Fibroblast of skin of abdomen (primary cell): ENCODE results near the gene KAT5. TPM values are rescaled to one million over a fixed set of nuclear protein-coding genes. Genes with fewer than 3 reads are reported as not detected.
"Not testable (repeated sequence)": the region's sequence is repeated elsewhere in the genome, so short reads cannot be mapped to it uniquely, and the experiment has no call there.

Experiments used
- DNase-seq: peaks from one replicate; pipeline ENCODE4 v3.0.0-alpha.2; 2013
- polyA plus RNA-seq, 2 experiments: library from polyadenylated mRNA; unstranded; fragments of 120-200 nt; gene quantifications; one replicate each; pipeline ENCODE4 v1.2.1, GENCODE V29; 2013; ENCODE audit not compliant: insufficient read length in 2 of 2

Gene KAT5
- 29.4 TPM for polyA plus RNA-seq (2013, experiment 1 of 2; ENCODE audit: insufficient read length)
- 35.0 TPM for polyA plus RNA-seq (2013, experiment 2 of 2; ENCODE audit: insufficient read length)

- DNase-seq, result peak; percentile 98
Measured at GRCh38 chr11:65711785-65712632, at the start of gene KAT5. TSS of gene KAT5 (plus strand) at chr11:65712252. CDS start at chr11:65712268, 16 bp downstream.

DNA sequence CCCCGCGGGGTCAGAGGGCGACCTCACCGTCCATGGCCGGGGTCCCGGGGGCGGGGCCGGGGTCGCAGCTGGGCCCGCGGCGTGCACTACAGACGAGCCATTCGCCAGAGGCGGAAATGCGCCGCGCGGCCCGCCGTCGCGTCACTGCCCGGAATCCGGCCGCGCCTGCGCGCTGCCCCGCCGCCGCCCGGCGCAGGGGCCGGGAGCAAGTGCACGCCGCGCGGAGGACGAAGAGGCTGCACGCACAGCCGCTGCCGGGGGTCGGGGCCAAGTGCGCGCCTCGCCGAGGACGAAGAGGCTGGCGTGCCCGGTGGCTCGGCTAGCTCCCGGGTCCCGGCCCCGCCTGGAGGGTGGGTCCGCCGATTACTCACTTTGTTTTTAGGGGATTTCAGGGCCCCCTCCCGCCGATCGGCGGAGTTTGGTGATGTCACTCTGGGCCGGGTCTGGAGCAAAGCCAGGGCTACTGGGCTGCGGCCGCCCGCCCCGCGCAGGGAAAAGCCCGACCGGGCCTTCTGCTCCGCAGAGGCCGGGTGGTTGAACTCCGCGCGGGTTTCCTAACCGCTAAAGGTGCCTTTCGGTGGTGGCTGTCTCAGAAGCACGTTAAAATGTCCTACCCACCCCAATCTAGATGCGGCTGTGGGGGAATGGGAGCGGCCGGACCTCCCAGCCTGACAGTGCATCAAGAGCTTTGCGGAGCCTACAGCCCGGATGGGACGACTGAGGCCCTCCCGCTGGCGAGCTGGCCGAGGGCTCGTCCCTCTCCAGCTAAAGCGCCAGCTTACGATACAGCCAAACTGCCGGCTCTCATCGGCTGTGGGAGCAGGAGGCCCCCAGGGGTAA lies 49.0 kb upstream of the KAT5 start, which contains the start of gene RELA:
RELA (minus strand) TSS at position 118 of the 840 bp plus-strand sequence; CDS start at position 34, 84 bp downstream.
- peak; percentile 97 for DNase-seq

DNA sequence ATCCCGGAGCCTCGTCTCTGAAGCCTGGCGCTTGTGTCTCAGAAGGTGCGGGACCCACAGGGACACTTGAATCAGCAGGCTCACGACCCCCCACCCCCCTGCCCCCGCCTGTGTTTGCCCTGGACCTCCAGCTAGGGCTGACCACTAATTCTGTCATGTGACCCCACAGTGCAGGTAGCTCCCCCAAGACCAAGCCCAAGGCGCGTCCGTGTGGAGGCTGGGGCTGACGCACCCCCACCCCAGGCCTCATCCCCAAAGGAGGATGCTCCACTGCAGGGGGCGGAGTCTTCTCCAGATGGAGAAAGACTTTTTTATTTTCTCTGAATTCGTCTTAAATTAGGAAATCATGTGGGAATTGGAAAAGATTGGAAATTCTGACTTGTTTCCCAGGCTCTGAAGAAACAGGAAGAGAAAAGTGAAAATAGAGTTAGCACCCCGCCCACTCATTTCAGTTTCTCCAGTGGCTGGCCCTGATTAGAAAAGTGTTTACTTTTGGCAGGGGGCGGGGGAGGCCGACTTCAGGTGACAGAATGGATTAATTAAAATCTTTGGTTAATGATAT lies 48.3 kb upstream of the KAT5 start:
- DNase-seq, result peak; percentile 64

DNA sequence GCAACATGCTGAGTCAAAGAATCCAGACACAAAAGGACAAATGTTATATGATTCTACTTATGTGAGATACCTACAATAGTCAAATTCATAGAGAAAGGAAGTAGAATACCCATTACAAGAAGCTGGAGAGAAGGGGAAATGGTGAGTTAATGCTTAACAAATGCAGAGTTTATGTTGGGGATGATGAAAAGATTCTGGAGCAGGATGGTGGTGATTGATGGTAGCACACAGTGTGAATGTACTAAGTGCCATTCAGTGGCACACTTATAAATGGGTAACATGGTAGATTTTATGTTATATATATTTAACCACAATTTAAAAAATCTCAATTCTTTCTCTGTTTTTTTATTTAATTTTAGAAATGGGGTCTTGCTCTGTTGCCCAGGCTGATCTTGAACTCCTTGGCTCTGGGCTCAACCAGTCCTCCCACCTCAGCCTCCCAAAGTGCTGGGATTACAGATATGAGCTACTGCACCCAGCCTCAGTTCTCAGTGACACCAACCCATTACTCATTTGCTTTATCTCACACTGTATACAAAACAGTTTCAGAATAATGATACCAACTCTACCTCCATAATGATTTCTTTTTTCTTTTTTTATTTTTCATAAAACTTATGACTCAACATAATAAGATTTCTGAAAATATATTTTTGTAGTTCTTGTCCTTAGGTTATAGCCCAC lies 39.7 kb upstream of the KAT5 start:
- no peak for DNase-seq

- no peak for DNase-seq
Measured at GRCh38 chr11:65672982-65673381, 39.1 kb upstream of the KAT5 start.

GRCh38 chr11:65680192-65680743 lies 31.8 kb upstream of the KAT5 start:
- DNase-seq, result no peak

- not testable (repeated sequence) for DNase-seq
Measured at GRCh38 chr11:65683480-65683879, 28.6 kb upstream of the KAT5 start.

GRCh38 chr11:65685981-65686380 lies 26.1 kb upstream of the KAT5 start:
- DNase-seq, result no peak

GRCh38 chr11:65691847-65692246 lies 20.2 kb upstream of the KAT5 start:
- not testable (repeated sequence) for DNase-seq

DNA sequence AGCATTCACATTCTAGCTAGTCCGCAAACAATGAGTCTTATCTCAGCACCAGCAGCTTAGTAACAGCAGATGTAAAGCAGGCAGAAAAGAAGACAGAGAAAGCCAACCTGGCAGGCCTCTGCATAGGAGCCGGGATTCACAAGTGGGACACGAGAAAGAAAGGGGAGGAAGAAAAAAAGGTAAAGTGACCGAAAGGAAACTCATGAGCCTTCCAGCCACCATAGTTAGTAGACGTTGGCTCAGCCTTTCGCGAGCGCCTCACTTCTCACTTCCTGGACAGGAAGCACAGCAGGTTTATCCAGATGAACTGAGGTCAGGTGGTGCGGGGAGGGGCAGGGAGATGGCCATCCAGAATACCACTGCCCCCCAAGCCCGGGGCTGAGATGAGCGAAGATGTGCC lies 19.7 kb upstream of the KAT5 start:
- no peak for DNase-seq

DNA sequence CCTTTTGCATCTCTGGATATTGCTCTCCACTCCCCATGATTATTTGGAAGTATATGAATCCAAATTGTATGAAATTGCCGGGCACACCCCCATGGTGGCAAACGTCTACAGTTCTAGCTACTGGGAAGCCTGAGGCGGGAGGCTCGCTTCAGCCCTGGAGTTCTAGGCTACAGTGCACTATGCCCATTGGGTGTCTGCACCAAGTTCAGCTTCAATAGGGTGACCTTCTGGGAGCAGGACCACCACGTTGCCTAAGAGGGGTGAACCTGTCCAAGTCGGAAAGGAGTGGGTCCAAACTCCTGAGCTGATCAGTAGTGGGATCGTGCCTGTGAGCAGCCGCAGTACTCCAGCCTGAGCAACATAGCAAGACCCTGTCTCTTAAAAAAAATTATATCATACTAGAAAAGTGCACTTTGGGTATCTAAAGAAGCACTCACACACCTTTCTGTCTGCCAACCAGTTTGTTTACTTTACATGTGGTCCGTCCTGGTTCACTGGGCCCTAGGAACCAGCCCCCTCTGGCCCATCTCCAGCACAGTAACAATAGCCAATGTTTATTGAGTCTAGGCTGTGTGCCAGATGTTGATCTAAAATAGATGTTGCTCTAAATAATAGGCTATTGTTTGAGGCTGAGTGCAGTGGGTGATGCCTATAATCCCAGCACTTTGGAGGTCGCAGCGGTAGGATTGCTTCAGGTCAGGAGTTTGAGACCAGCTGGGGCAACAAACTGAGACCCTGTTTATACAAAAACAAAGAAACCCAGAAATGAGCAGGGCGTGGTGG lies 16.4 kb upstream of the KAT5 start:
- no peak for DNase-seq

- DNase-seq, result no peak
Measured at GRCh38 chr11:65696802-65697552, 15.1 kb upstream of the KAT5 start.

- DNase-seq, result no peak
Measured at GRCh38 chr11:65698205-65698604, 13.8 kb upstream of the KAT5 start.

DNA sequence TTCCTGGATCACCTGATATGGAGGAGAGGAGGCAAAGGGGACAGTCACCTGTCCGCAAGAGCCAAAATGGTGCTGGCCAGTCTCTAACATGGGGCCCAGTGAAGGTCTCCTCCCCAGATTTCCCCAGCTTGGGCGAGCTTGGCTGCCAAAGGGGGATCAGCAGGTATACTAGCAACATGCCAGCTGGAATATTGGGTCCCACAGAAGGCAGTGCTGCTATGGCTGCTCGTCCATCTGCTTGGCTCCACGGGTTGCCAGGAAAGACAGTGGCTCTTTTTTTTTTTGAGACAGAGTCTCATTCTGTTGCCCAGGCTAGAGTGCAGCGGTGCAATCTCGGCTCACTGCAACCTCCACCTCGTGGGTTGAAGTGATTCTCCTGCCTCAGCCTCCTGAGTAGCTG lies 12.7 kb upstream of the KAT5 start:
- no peak for DNase-seq

DNA sequence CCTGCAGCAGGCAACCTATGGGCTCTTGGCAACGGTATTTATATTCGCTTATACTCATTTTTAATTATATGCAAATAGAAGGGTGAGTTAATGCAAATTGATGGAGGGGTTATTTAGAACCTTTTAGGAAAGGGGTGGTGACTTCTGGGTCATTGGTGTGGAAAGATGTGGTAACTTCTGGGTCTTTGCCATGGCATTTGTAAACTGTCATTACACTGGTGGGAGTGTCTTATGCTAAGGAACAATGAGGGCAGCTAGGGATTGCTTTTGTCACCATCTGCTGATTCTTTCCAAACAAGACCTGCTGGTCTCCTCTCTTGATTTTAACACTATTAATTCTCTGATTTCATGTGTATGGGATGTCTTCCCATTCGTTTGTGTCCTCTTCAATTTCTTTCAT lies 11.7 kb upstream of the KAT5 start:
- no peak for DNase-seq

- DNase-seq, result no peak
Measured at GRCh38 chr11:65701686-65702085, 10.4 kb upstream of the KAT5 start.

GRCh38 chr11:65703846-65704245 lies 8.2 kb upstream of the KAT5 start:
- DNase-seq, result no peak

DNA sequence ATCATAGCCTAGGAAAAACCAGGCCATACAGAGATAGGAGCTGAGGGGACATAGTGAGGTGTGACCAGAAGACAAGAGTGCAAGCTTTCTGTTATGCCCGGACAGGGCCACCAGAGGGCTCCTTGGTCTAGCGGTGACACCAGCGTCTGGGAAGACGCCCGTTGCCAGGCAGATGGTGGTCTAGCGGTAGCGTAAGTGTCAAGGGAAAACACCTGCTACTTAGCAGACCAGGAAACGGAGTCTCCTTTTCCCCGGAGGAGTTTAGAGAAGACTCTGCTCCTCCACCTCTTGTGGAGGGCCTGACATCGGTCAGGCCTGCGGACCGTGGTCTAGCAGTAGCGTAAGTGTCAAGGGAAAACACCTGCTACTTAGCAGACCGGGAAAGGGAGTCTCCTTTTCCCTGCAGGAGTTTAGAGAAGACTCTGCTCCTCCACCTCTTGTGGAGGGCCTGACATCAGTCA lies 5.7 kb upstream of the KAT5 start:
- DNase-seq, result peak; percentile 36

DNA sequence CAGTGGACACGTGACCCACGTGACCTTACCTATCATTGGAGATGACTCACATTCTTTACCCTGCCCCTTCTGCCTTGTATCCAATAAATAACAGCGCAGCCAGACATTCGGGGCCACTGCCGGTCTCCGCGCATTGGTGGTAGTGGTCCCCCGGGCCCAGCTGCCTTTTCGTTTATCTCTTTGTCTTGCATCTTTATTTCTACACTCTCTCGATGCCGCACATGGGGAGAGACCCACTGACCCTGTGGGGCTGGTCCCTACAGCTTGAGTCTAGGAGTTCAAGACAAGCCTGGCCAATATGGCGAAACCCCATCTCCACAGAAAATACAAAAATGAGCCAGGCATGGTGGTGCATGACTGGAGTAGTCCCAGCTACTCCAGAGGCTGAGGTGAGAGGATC lies 5.0 kb upstream of the KAT5 start:
- DNase-seq, result not testable (repeated sequence)

GRCh38 chr11:65708451-65708850 lies 3.6 kb upstream of the KAT5 start:
- no peak for DNase-seq
